ENCODE results near the gene TBC1D4. TPM values are rescaled to one million over a fixed set of nuclear protein-coding genes. Genes with fewer than 3 reads are reported as not detected.
"Not testable (repeated sequence)": the region's sequence is repeated elsewhere in the genome, so short reads cannot be mapped to it uniquely, and the experiment has no call there.

Gene TBC1D4
- total RNA-seq, 2 experiments from 2014 or later = 13.9 to 23.6 TPM

- no peaks in the 10 kb centered on the region for H3K27me3 Mint-ChIP-seq
- no peak overlapping the region for H3K27ac Mint-ChIP-seq
- peaks cover 12% of the 10 kb centered on the region for H3K36me3 Mint-ChIP-seq
- DNase-seq = no peak
- H3K4me3 Mint-ChIP-seq = no peak overlapping the region
- no peak for ATAC-seq
- CTCF ChIA-PET = no interaction called here
- peaks cover 10% of the 10 kb centered on the region for H3K4me1 Mint-ChIP-seq
- H3K9me3 Mint-ChIP-seq (ENCODE audit: low read depth) = no peaks in the 10 kb centered on the region
These were observed 185.3 kb downstream of the TBC1D4 start for GRCh38 chr13:75296641-75297040.

- H3K4me3 Mint-ChIP-seq = no peak overlapping the region
- H3K4me1 Mint-ChIP-seq = peaks cover 6% of the 10 kb centered on the region
- no peaks in the 10 kb centered on the region for H3K27me3 Mint-ChIP-seq
- H3K36me3 Mint-ChIP-seq = peaks cover 10% of the 10 kb centered on the region
- H3K9me3 Mint-ChIP-seq (ENCODE audit: low read depth) = no peaks in the 10 kb centered on the region
- CTCF ChIA-PET = no interaction called here
- no peak for ATAC-seq
- no peak for DNase-seq
- H3K27ac Mint-ChIP-seq = no peak overlapping the region
These were observed 186.8 kb downstream of the TBC1D4 start for GRCh38 chr13:75295201-75295600.

GRCh38 chr13:75294110-75294509, 187.9 kb downstream of the TBC1D4 start:
- Mint-ChIP-seq H3K27ac (no peak overlapping the region), H3K36me3 (peaks cover 10% of the 10 kb centered on the region), H3K27me3 (no peaks in the 10 kb centered on the region), H3K9me3 (ENCODE audit: low read depth) (no peaks in the 10 kb centered on the region), H3K4me3 (no peak overlapping the region), H3K4me1 (peaks cover 4% of the 10 kb centered on the region)
- CTCF ChIA-PET = no interaction called here
- ATAC-seq = no peak
- DNase-seq = no peak

GRCh38 chr13:75285310-75285709, 196.7 kb downstream of the TBC1D4 start:
- Mint-ChIP-seq H3K4me3 (no peak overlapping the region), H3K9me3 (ENCODE audit: low read depth) (peaks cover 3% of the 10 kb centered on the region), H3K27ac (no peak overlapping the region), H3K27me3 (no peaks in the 10 kb centered on the region), H3K36me3 (peaks cover 18% of the 10 kb centered on the region), H3K4me1 (no peaks in the 10 kb centered on the region)
- no peak for DNase-seq
- CTCF ChIA-PET = no interaction called here
- ATAC-seq = no peak

- DNase-seq (no peak), ATAC-seq (no peak)
- Mint-ChIP-seq H3K4me1 (no peaks in the 10 kb centered on the region), H3K27me3 (peaks cover 10% of the 10 kb centered on the region), H3K27ac (no peak overlapping the region), H3K36me3 (peaks cover 7% of the 10 kb centered on the region), H3K9me3 (ENCODE audit: low read depth) (peaks cover 6% of the 10 kb centered on the region), H3K4me3 (no peak overlapping the region)
- CTCF ChIA-PET = no interaction called here
These were observed 202.1 kb downstream of the TBC1D4 start for GRCh38 chr13:75279834-75280369.

- H3K4me3 Mint-ChIP-seq, CTCF ChIA-PET, H3K27me3 Mint-ChIP-seq: not testable (repeated sequence)
These were observed 208.3 kb downstream of the TBC1D4 start for GRCh38 chr13:75273695-75274094.

GRCh38 chr13:75271846-75272245, 210.1 kb downstream of the TBC1D4 start:
- H3K27me3 Mint-ChIP-seq = peaks cover 2% of the 10 kb centered on the region
- no peak overlapping the region for H3K4me3 Mint-ChIP-seq
- no peak overlapping the region for H3K27ac Mint-ChIP-seq
- H3K4me1 Mint-ChIP-seq = no peaks in the 10 kb centered on the region
- ATAC-seq = no peak
- peaks cover 2% of the 10 kb centered on the region for H3K36me3 Mint-ChIP-seq
- no peak for DNase-seq
- peaks cover 2% of the 10 kb centered on the region for H3K9me3 Mint-ChIP-seq (ENCODE audit: low read depth)
- CTCF ChIA-PET = interaction anchor here (1.3 kb wide), 1 partner anchor 52 kb away, joined by 3 read pairs; no protein-coding TSS in a partner anchor

More at GRCh38 chr13:75273695-75274094, 208.3 kb downstream of the TBC1D4 start:
- not testable (repeated sequence) for H3K9me3 Mint-ChIP-seq (ENCODE audit: low read depth); DNase-seq; H3K36me3 Mint-ChIP-seq; H3K27ac Mint-ChIP-seq; H3K4me1 Mint-ChIP-seq; ATAC-seq

- DNase-seq; ATAC-seq; H3K27ac Mint-ChIP-seq; CTCF ChIA-PET; H3K4me3 Mint-ChIP-seq; H3K36me3 Mint-ChIP-seq; H3K27me3 Mint-ChIP-seq; H3K4me1 Mint-ChIP-seq; H3K9me3 Mint-ChIP-seq (ENCODE audit: low read depth): not testable (repeated sequence)
These were observed 213.5 kb downstream of the TBC1D4 start for GRCh38 chr13:75268481-75268880.

- no peaks in the 10 kb centered on the region for H3K27me3 Mint-ChIP-seq
- H3K36me3 Mint-ChIP-seq = no peaks in the 10 kb centered on the region
- ATAC-seq = no peak
- no peak for DNase-seq
- CTCF ChIA-PET = interaction anchor here (0.8 kb wide), 1 partner anchor 25 kb away, joined by 3 read pairs; no protein-coding TSS in a partner anchor
- no peak overlapping the region for H3K27ac Mint-ChIP-seq
- H3K9me3 Mint-ChIP-seq (ENCODE audit: low read depth) = no peaks in the 10 kb centered on the region
- no peak overlapping the region for H3K4me3 Mint-ChIP-seq
- no peaks in the 10 kb centered on the region for H3K4me1 Mint-ChIP-seq
These were observed 217.4 kb downstream of the TBC1D4 start for GRCh38 chr13:75264611-75265010.

GRCh38 chr13:75263741-75264407, 218.1 kb downstream of the TBC1D4 start:
- Mint-ChIP-seq H3K9me3 (ENCODE audit: low read depth) (no peaks in the 10 kb centered on the region), H3K27me3 (no peaks in the 10 kb centered on the region), H3K36me3 (no peaks in the 10 kb centered on the region), H3K4me1 (no peaks in the 10 kb centered on the region), H3K4me3 (no peak overlapping the region), H3K27ac (no peak overlapping the region)
- DNase-seq = no peak
- CTCF ChIA-PET = interaction anchor here (0.8 kb wide), 1 partner anchor 24 kb away, joined by 3 read pairs; no protein-coding TSS in a partner anchor
- no peak for ATAC-seq

GRCh38 chr13:75258159-75258782, 223.7 kb downstream of the TBC1D4 start:
- CTCF ChIA-PET = interaction anchor here (0.9 kb wide), 1 partner anchor 39 kb away, joined by 3 read pairs; no protein-coding TSS in a partner anchor
- Mint-ChIP-seq H3K27ac (no peak overlapping the region), H3K4me1 (peaks cover 6% of the 10 kb centered on the region), H3K36me3 (no peaks in the 10 kb centered on the region), H3K9me3 (ENCODE audit: low read depth) (no peaks in the 10 kb centered on the region), H3K27me3 (peaks cover 26% of the 10 kb centered on the region), H3K4me3 (no peak overlapping the region)
- DNase-seq = no peak
- ATAC-seq = no peak

GRCh38 chr13:75256922-75257321, 225.0 kb downstream of the TBC1D4 start:
- H3K36me3 Mint-ChIP-seq = no peaks in the 10 kb centered on the region
- H3K27me3 Mint-ChIP-seq = peaks cover 28% of the 10 kb centered on the region
- DNase-seq (no peak), ATAC-seq (no peak)
- H3K27ac Mint-ChIP-seq = no peak overlapping the region
- H3K9me3 Mint-ChIP-seq (ENCODE audit: low read depth) = no peaks in the 10 kb centered on the region
- no peak overlapping the region for H3K4me3 Mint-ChIP-seq
- CTCF ChIA-PET = interaction anchor here (1.0 kb wide), 1 partner anchor 225 kb away, joined by 3 read pairs; the partner anchor contains the start of gene TBC1D4
- H3K4me1 Mint-ChIP-seq = peaks cover 6% of the 10 kb centered on the region

GRCh38 chr13:75255653-75256052, 226.3 kb downstream of the TBC1D4 start:
- CTCF ChIA-PET = interaction anchor here (0.6 to 1.0 kb wide), 3 partner anchors 36 to 1501 kb away, joined by 3 read pairs; partner anchors contain the start of gene TBC1D4
- H3K36me3 Mint-ChIP-seq = no peaks in the 10 kb centered on the region
- peaks cover 32% of the 10 kb centered on the region for H3K27me3 Mint-ChIP-seq
- ATAC-seq = no peak
- H3K27ac Mint-ChIP-seq = no peak overlapping the region
- no peaks in the 10 kb centered on the region for H3K9me3 Mint-ChIP-seq (ENCODE audit: low read depth)
- no peak overlapping the region for H3K4me3 Mint-ChIP-seq
- DNase-seq = no peak
- peaks cover 6% of the 10 kb centered on the region for H3K4me1 Mint-ChIP-seq

- no peak overlapping the region for H3K4me3 Mint-ChIP-seq
- no peak for DNase-seq
- H3K27me3 Mint-ChIP-seq = peaks cover 32% of the 10 kb centered on the region
- CTCF ChIA-PET = no interaction called here
- no peaks in the 10 kb centered on the region for H3K9me3 Mint-ChIP-seq (ENCODE audit: low read depth)
- H3K4me1 Mint-ChIP-seq = peaks cover 6% of the 10 kb centered on the region
- H3K27ac Mint-ChIP-seq = no peak overlapping the region
- ATAC-seq = no peak
- no peaks in the 10 kb centered on the region for H3K36me3 Mint-ChIP-seq
These were observed 226.8 kb downstream of the TBC1D4 start for GRCh38 chr13:75255147-75255546.

Measured in activated CD8-positive, alpha-beta memory T cell treated with anti-CD3 and anti-CD28 coated beads, Interleukin-2, amount 10 ng/mL, durations not matched to agents 7 days and 5 days (primary cell).